NCI-H69 (cell line): Measurements from ENCODE around the gene MAP3K19.
A peak's percentile ranks its signal among the peaks of the same experiment; 100 is the strongest.
"Not testable (repeated sequence)": the region's sequence is repeated elsewhere in the genome, so short reads cannot be mapped to it uniquely, and the experiment has no call there.

Source experiments
- DNase-seq: peaks from one replicate; lab custom pipeline; 2025; lab: John Stamatoyannopoulos, UW

Gene MAP3K19, protein sequence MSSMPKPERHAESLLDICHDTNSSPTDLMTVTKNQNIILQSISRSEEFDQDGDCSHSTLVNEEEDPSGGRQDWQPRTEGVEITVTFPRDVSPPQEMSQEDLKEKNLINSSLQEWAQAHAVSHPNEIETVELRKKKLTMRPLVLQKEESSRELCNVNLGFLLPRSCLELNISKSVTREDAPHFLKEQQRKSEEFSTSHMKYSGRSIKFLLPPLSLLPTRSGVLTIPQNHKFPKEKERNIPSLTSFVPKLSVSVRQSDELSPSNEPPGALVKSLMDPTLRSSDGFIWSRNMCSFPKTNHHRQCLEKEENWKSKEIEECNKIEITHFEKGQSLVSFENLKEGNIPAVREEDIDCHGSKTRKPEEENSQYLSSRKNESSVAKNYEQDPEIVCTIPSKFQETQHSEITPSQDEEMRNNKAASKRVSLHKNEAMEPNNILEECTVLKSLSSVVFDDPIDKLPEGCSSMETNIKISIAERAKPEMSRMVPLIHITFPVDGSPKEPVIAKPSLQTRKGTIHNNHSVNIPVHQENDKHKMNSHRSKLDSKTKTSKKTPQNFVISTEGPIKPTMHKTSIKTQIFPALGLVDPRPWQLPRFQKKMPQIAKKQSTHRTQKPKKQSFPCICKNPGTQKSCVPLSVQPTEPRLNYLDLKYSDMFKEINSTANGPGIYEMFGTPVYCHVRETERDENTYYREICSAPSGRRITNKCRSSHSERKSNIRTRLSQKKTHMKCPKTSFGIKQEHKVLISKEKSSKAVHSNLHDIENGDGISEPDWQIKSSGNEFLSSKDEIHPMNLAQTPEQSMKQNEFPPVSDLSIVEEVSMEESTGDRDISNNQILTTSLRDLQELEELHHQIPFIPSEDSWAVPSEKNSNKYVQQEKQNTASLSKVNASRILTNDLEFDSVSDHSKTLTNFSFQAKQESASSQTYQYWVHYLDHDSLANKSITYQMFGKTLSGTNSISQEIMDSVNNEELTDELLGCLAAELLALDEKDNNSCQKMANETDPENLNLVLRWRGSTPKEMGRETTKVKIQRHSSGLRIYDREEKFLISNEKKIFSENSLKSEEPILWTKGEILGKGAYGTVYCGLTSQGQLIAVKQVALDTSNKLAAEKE (N-terminal part only)

DNA sequence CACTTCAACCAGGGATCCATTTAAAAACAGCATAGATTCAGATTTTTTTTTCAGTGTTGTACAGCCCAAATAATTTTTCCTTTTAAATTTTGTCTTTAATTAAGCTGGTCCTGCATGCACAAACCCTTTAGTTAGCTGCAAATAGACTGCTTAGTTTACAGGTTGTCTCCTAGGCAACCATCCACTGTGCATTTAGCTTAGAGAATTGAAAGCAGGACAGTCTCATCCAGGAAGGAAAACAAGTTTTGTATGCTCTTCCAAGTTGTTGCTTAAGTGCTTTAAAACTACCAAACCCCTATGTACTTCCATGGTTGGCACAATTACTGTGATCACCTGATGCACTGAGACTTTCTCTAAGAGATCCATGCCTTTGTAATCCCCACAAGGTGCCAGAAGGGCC lies at the start of gene MAP3K19:
Gene MAP3K19 (minus strand): TSS at position 148 of the 400 bp plus-strand sequence. CDS start 22,800 bp downstream, outside the sequence.
- DNase-seq = peak; percentile 15

DNA sequence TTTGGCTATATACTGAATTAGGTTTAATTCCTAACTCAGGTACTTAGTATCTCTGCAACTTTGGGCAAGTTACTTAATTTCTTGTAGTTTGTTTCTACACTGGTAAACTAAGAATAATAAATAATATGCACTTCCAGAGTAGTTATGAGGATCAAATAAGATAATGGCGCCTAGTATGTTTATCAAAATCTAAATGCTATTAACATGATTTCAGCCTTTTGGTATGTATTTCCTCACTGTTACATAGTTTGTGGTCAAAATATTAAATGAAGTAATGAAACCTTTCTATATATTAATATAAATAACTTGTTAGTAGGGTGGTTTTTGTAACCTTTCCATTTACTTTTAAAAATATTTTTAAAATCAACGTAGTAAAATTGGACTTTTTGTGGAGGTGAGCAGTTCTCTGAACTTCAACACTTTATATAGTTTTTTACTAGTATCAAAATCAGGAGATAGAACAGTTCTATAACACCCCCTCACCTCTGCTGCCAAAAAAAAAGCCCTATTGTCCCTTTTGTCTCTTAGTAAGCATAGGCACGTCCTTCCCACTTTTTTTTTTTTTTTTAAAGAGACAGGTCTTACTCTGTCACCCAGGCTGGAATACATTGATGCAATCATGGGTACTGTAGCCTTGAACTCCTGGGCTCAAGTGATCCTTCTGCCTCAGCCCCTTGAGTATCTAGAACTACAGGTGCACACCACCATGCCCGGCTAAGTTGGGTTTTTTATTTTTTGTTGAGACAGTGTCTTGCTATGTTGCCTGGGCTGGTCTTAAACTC lies 49.6 kb upstream of the MAP3K19 start:
- DNase-seq = no peak

GRCh38 chr2:135095591-135095990 lies 48.3 kb upstream of the MAP3K19 start:
- DNase-seq = no peak

DNA sequence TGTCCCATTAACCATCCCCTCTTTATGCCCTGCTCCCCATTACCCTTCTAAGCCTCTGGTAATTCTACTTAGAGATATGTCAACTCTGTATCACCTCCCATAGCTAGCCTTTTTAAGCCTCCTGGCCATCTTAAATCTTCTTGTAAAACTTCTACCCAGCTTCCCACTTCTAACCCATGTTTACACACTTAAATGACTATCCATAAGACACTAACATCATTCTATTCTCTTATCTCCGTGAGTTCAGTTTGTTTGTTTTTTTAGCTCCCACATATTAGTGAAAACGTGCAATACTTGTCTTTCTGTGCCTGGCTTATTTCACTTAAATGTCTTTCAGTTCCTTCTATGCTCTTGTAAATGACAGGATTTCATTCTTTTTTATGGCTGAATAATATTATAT lies 47.3 kb upstream of the MAP3K19 start:
- no peak for DNase-seq

DNA sequence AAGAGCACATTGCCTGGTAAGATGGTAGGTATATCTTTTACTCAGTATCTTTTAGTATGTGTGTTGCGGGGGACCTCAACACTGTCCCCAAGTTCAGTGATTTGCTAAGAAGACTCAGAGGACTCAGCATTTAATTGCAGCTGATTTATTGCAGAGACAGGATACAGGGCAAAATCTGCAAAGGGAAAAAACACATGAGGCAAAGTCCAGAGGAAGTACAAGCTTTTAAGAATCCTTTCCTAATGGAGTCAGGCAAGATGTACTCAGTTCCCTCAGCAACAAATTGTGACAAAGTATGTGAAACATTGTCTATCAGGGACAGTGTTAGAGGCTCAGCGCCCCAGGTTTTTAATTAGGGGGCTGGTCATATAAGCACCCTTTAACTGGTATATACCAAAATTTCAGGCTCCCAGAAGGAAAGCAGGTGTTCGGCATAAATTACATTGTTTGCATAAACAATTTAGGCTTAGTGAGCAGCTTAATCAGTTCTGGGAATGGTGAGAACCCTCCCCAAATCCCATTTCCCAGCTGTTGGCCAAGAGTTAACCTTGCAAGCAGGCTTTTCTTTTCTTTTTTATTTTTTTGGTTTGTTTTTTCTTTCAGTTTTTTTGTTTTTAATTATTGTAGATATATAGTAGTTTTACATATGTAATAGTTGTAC lies 46.6 kb upstream of the MAP3K19 start:
- DNase-seq = peak; percentile 83

DNA sequence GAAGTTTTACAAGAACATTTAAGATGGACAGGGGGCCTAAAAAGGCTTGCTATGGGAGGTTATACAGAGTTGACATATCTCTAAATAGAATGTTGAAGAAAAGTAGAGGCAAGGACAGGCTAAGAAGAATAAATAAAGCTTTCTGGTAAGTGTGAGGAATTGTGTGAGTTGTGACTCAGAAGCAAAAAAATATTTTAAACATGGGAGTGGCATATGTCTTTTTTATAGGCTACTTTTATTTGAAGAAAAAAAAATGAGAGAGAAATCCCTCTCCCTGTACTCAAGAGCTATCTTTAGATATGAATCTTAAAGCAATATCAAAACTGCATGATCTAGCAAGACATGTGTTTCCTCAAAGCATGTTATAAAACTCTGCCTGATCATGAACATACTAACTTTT lies 45.9 kb upstream of the MAP3K19 start:
- DNase-seq = no peak

DNA sequence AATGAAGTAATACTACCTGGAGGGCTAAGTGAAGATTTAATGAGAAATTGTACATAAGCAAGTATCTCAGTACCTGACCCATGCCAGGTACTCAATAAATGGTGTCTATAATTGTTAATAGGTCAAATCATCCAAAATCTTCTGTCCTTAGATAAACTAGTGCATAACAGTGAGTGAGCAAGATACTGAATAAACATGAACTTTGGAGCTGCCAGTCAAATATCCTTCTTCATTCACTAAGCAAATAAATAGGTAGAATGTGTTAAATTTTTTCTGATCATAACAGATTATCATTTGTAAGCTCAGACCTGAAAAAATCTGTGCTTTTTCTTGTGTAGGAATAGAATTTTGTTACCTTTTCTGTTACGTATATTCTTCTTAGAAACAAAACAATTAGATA lies 44.4 kb upstream of the MAP3K19 start:
- DNase-seq = no peak

DNA sequence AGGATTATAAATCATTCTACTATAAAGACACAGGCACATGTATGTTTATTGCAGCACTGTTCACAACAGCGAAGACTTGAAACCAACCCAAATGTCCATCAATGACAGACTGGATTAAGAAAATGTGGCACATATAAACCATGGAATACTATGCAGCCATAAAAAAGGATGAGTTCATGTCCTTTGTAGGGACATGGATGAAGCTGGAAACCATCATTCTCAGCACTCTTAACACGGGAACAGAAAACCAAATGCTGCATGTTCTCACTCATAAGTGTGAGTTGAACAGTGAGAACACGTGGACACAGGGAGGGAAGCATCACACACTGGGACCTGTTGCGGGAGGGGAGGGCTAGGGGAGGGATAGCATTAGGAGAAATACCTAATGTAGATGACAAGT lies 42.4 kb upstream of the MAP3K19 start:
- DNase-seq = not testable (repeated sequence)

- no peak for DNase-seq
These were observed 39.0 kb upstream of the MAP3K19 start for GRCh38 chr2:135086222-135086621.

DNA sequence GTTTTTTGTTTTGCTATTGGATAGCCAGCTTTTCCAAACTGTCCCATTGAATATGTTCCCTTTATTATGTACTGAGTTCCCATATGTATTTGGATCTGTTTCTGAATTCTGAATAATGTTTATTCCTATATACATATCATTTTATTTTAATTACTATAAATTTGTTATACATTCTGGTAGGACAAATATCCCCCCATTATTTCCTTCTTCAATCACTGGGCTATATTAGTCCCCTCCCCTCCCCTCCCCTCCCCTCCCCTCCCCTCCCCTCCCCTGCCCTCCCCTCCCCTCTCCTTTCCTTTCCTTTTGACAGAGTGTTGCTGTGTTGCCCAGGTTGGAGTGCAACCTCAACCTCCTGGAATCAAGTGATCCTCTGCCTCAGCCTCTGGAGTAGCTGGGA lies 31.2 kb upstream of the MAP3K19 start:
- DNase-seq = no peak

GRCh38 chr2:135076556-135076955 lies 29.3 kb upstream of the MAP3K19 start:
- no peak for DNase-seq

DNA sequence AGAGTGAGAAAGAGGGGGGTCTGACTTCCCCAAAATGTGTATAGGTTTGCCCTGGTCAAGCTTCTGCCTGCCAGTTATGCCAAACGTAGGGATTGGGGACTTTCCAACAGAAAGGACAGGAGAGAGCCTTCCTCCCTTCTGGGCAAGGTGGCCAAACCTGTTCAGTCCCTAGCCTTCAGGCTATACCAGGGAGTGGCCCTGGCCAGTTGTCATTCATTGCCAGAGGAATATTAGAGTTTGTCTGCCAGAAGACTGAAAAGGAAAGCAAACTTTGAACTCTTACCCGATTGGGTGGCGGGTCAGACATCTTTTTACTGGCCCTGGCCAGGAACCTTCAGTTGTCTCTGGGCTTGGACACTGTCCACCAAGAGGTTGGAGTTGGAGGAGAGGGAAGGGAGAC lies 27.0 kb upstream of the MAP3K19 start:
- no peak for DNase-seq

GRCh38 chr2:135072125-135072997 lies 25.1 kb upstream of the MAP3K19 start:
- no peak for DNase-seq

- no peak for DNase-seq
These were observed 19.5 kb upstream of the MAP3K19 start for GRCh38 chr2:135066710-135067109.

DNA sequence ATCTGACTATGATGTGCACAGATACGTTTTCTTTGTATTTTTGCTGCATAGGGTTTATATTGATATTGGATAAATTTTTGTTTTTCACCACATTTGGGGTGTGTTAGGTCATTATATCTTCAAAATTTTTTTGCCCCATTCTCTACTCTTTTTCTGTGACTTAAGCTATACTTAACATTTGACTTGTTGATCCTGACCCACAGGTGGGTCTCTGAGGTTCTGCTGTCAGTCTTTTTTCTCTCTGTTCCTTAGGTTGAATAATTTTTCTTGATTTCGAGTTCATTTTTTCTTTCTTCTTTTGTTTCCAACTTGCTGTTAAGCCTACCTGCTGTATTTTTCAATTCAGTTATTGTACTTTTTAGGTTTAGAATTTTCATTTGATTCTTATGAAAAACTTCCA lies 16.9 kb upstream of the MAP3K19 start:
- DNase-seq = no peak

DNA sequence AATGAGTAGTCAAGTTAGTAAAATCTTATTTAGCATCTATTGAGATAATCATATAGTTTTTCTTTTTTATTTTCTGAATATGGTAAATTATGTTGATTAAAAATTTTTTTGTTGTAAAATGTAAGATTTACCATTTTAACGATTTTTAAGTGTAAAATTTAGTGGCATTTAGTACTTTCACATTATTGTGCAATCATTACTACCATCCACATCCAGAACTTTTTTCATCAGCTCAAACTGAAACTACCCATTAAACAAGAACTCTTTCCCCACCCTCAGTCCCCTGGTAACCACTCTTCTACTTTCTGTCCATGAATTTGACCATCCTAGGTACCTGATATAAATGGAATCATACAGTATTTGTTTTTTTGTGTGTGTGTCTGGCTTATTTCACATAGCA lies 16.0 kb upstream of the MAP3K19 start:
- DNase-seq = no peak

GRCh38 chr2:135059577-135059976 lies 12.3 kb upstream of the MAP3K19 start:
- no peak for DNase-seq

GRCh38 chr2:135056790-135057189 lies 9.5 kb upstream of the MAP3K19 start:
- no peak for DNase-seq

GRCh38 chr2:135055182-135055786 lies 8.0 kb upstream of the MAP3K19 start:
- no peak for DNase-seq

GRCh38 chr2:135052997-135053474 lies 5.8 kb upstream of the MAP3K19 start:
- DNase-seq = peak; percentile 14
